Testis (tissue), 2 donors: Measurements from ENCODE around the gene ARID3A.

ENCODE experiments used
- CTCF ChIP-seq, 3 experiments: fragments of 450-650 bp in 2 of 3; fragments of 200-600 bp in 1 of 3; sonication (generic) in 1 of 3; IDR thresholded peaks; one replicate each; pipeline ENCODE4 v1.5.1; 2016 to 2019; ENCODE audit warnings: antibody characterized with exemption in 3 of 3, mild to moderate bottlenecking in 2 of 3, moderate library complexity in 1 of 3
- POLR2A ChIP-seq: fragments of 450-650 bp; IDR thresholded peaks from one replicate; pipeline ENCODE4 v1.6.1; 2017; ENCODE audit warnings: antibody characterized with exemption, mild to moderate bottlenecking, moderate library complexity

- TF ChIP-seq CTCF (IDR thresholded peaks at IDR 0.05) = no peak
- no peak for TF ChIP-seq POLR2A
These were observed 94.4 kb downstream of the ARID3A start for GRCh38 chr19:1019980-1020867.
